Smooth muscle cell (in vitro differentiated cells): ENCODE results near the gene TMPRSS6. TPM values are rescaled to one million over a fixed set of nuclear protein-coding genes. Genes with fewer than 3 reads are reported as not detected.

Source experiments
- DNase-seq: peaks from one replicate; lab custom pipeline; 2025; ENCODE audit not compliant: unreplicated experiment; lab: John Stamatoyannopoulos, UW
- H2AFZ ChIP-seq: fragments of 200-600 bp; sonication (generic); 2 replicates; pipeline ENCODE4 v1.6.0; 2016; ENCODE audit warnings: antibody characterized with exemption, low read depth, mild to moderate bottlenecking
- H3F3A ChIP-seq: fragments of 200-600 bp; sonication (generic); 2 replicates; pipeline ENCODE4 v1.6.0; 2017; ENCODE audit warnings: antibody characterized with exemption, low read depth
- H3K27ac ChIP-seq: fragments of 200-600 bp; sonication (generic); 2 replicates; pipeline ENCODE4 v1.5.1; 2016; ENCODE audit warnings: low read depth, mild to moderate bottlenecking
- H3K27me3 ChIP-seq: fragments of 200-600 bp; sonication (generic); 2 replicates; pipeline ENCODE4 v1.6.1; 2016; ENCODE audit warnings: low read depth, mild to moderate bottlenecking
- H3K36me3 ChIP-seq: fragments of 200-600 bp; sonication (generic); 2 replicates; pipeline ENCODE4 v1.5.1; 2016; ENCODE audit warnings: low read depth
- H3K4me1 ChIP-seq: fragments of 200-600 bp; sonication (generic); 2 replicates; pipeline ENCODE4 v1.5.1; 2016; ENCODE audit warnings: low read depth
- H3K4me2 ChIP-seq: fragments of 200-600 bp; sonication (generic); 2 replicates; pipeline ENCODE4 v1.6.0; 2016; ENCODE audit warnings: mild to moderate bottlenecking
- H3K4me3 ChIP-seq: fragments of 200-600 bp; sonication (generic); 2 replicates; pipeline ENCODE4 v1.5.1; 2016; ENCODE audit warnings: mild to moderate bottlenecking
- H3K79me2 ChIP-seq: fragments of 200-600 bp; sonication (generic); 2 replicates; pipeline ENCODE4 v1.6.0; 2016; ENCODE audit warnings: low read depth, mild to moderate bottlenecking
- H3K9ac ChIP-seq: fragments of 200-600 bp; sonication (generic); 2 replicates; pipeline ENCODE4 v1.6.0; 2016; ENCODE audit warnings: low read depth
- H3K9me3 ChIP-seq: fragments of 200-600 bp; sonication (generic); replicated peaks from 2 replicates; pipeline ENCODE4 v1.5.1; 2016; ENCODE audit warnings: low read depth
- H4K20me1 ChIP-seq: fragments of 200-600 bp; sonication (generic); 2 replicates; pipeline ENCODE4 v1.6.0; 2016; ENCODE audit warnings: low read depth
- WGBS: methylation state at CpG from one replicate; pipeline ENCODE4 v1.1.7; 2016; ENCODE audit warnings: low lambda C conversion rate; 5-methylcytosine and 5-hydroxymethylcytosine counted together
- polyA plus RNA-seq: library from polyadenylated mRNA; unstranded; fragments of >200 nt; fragmentation: Nextera tagmentation; extraction: Ambion mirVana; gene quantifications from 2 replicates; pipeline ENCODE4 v1.2.1, GENCODE V29; 2016
- total RNA-seq: library from RNA; depleted of rRNA; stranded (reverse); fragments of >200 nt; gene quantifications from 2 replicates; pipeline ENCODE4 v1.2.3, GENCODE V29; 2014
- TF ChIP-seq, protein P1 (sequence below): fragments of 200-600 bp; sonication (generic); IDR thresholded peaks from 2 replicates; pipeline ENCODE4 v1.5.1; 2017; ENCODE audit warnings: borderline replicate concordance, mild to moderate bottlenecking, antibody characterized with exemption; ENCODE audit not compliant: insufficient read depth, poor library complexity, severe bottlenecking

The TMPRSS6 gene
- total and polyA plus RNA-seq, 2 experiments from 2014 or later: not detected

DNA sequence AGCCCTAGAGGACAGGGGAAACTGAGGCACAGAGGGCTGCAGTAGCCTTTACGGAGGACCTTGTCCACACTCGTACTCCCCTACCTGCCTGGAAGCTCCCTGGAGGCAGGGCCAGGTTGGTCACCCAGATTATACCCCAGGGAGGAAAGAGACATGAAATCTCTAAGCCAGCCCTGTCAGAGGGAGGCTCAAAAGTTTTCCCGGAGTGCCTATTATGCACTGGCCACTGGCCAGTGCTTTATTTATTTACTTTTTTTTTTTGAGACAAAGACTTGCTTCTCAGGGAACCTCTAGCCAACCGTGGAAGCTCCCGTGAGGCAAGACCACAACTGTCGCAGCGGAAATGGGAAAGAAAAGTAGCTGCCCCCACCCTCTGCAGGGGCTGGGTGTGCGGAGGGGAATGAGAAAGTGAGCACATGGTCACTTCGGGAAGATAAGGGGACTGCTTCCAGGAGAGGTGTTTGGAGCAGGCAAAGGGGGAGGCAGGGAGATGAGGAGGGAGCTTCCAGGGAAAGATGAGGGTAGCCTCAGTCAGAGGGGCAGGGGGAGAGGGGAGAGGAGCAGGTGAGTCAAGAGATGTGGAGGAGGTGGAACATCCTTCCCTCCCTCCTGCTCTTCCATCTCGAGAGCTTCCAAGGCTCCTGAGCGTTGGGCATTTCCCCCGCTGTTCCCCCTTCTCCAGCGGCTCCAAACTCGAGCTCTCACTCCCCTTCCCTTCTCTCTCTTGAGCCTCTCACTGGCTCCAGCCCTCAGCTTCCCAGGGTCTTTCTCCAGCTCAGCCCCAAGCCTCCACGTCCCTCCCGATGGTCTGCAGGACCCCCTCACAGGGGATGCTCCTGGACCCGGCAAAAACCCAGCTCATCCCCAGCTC lies 35.9 kb upstream of the TMPRSS6 start:
- Histone ChIP-seq H3K4me2 (no peak overlapping the region), H3K79me2 (no peaks in the 10 kb centered on the region), H3K27me3 (no peaks in the 10 kb centered on the region), H3K4me1 (peaks cover 4% of the 10 kb centered on the region), H2AFZ (no peak overlapping the region), H3K27ac (no peak overlapping the region), H3K36me3 (no peaks in the 10 kb centered on the region), H4K20me1 (no peaks in the 10 kb centered on the region), H3K9me3 (no peaks in the 10 kb centered on the region), H3K9ac (no peak overlapping the region), H3K4me3 (no peak overlapping the region), H3F3A (no peaks in the 10 kb centered on the region)
- WGBS: 78% methylated on average over 16 of the region's 17 CpGs
- no peak for DNase-seq
- TF ChIP-seq, protein P1, sequence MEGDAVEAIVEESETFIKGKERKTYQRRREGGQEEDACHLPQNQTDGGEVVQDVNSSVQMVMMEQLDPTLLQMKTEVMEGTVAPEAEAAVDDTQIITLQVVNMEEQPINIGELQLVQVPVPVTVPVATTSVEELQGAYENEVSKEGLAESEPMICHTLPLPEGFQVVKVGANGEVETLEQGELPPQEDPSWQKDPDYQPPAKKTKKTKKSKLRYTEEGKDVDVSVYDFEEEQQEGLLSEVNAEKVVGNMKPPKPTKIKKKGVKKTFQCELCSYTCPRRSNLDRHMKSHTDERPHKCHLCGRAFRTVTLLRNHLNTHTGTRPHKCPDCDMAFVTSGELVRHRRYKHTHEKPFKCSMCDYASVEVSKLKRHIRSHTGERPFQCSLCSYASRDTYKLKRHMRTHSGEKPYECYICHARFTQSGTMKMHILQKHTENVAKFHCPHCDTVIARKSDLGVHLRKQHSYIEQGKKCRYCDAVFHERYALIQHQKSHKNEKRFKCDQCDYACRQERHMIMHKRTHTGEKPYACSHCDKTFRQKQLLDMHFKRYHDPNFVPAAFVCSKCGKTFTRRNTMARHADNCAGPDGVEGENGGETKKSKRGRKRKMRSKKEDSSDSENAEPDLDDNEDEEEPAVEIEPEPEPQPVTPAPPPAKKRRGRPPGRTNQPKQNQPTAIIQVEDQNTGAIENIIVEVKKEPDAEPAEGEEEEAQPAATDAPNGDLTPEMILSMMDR: no peak

DNA sequence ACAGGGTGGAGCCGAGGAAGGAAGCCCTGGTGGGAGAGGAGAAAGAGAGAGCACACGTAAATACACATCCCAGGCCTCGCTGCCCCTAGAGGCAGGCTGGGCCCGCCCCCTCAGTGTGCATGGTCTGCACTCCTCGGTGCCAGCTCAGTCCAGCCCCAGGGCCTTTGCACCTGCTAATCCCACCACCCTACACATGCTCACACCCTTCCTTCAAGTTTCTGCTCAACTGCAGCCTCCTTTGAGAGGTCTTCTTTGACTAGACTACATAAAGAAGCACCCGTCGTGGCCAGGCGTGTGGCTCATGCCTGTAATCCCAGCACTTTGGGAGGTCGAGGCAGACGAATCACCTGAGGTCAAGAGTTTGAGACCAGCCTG lies 34.7 kb upstream of the TMPRSS6 start:
- H3K4me1 ChIP-seq: peaks cover 4% of the 10 kb centered on the region
- H3K36me3 ChIP-seq: no peaks in the 10 kb centered on the region
- no peaks in the 10 kb centered on the region for H3F3A ChIP-seq
- no peaks in the 10 kb centered on the region for H4K20me1 ChIP-seq
- DNase-seq: no peak
- H3K9me3 ChIP-seq: no peaks in the 10 kb centered on the region
- no peaks in the 10 kb centered on the region for H3K27me3 ChIP-seq
- WGBS: 86% methylated on average over 7 of the region's 10 CpGs
- no peak overlapping the region for H3K9ac ChIP-seq
- TF ChIP-seq, protein P1: no peak
- H3K79me2 ChIP-seq: no peaks in the 10 kb centered on the region
- H3K4me2 ChIP-seq: no peak overlapping the region
- H3K27ac ChIP-seq: no peak overlapping the region
- H2AFZ ChIP-seq: no peak overlapping the region
- H3K4me3 ChIP-seq: no peak overlapping the region

DNA sequence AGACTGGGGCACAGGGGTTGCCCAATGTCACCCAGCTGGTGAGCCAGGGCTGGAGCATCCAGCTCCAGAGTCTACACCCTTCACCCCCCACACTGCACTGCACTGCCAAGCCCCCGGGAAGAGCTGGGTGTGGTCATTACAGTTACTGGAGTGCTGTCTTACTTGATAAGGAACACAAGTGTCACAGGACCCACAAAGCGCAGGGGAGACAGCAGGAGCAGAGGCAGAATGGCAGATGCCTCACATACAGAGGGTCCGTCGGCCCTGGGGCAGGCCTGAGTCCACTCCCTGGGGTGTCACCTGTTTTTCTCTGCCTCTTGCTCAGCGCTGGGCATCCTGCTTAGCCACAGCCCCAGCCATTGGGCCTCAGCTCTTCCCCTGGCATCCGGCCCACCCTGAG lies 32.5 kb upstream of the TMPRSS6 start:
- Histone ChIP-seq H3K9me3 (no peaks in the 10 kb centered on the region), H4K20me1 (no peaks in the 10 kb centered on the region), H3K36me3 (no peaks in the 10 kb centered on the region), H3F3A (no peaks in the 10 kb centered on the region), H2AFZ (no peak overlapping the region), H3K4me1 (peaks cover 4% of the 10 kb centered on the region), H3K4me3 (no peak overlapping the region), H3K4me2 (no peak overlapping the region), H3K79me2 (no peaks in the 10 kb centered on the region), H3K27me3 (no peaks in the 10 kb centered on the region), H3K9ac (no peak overlapping the region), H3K27ac (no peak overlapping the region)
- TF ChIP-seq, protein P1: no peak
- 92% methylated on average over 6 of the region's 6 CpGs for WGBS
- no peak for DNase-seq

DNA sequence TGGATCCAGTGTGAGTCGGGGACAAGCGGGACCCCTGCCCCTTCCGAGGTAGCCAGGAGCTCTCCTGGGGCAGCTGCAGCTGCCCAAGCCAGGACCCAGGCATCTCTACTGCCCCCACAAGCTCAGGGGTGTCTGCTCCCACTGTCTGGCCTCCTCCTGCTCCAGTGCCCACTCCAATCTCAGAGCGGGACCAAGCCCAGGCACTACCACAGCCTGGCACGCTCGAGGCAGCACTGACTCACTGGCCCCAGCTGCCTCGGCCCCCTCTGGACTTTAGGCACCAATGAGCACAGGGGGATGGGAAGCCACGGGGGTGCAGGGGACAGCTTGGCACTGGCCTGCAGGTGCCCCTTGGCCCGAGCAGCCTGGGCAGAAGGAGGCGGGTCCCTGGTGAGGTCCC lies 32.0 kb upstream of the TMPRSS6 start:
- TF ChIP-seq, protein P1: no peak
- Histone ChIP-seq H3K36me3 (no peaks in the 10 kb centered on the region), H3F3A (no peaks in the 10 kb centered on the region), H3K9ac (no peak overlapping the region), H3K27me3 (no peaks in the 10 kb centered on the region), H3K9me3 (no peaks in the 10 kb centered on the region), H4K20me1 (no peaks in the 10 kb centered on the region), H3K4me3 (no peak overlapping the region), H3K79me2 (no peaks in the 10 kb centered on the region), H3K4me1 (peaks cover 4% of the 10 kb centered on the region), H3K4me2 (no peak overlapping the region), H3K27ac (no peak overlapping the region), H2AFZ (no peak overlapping the region)
- 91% methylated on average over 10 of the region's 10 CpGs for WGBS
- DNase-seq: no peak
